ENCODE results near the gene KCTD14.
"Not testable (repeated sequence)": the region's sequence is repeated elsewhere in the genome, so short reads cannot be mapped to it uniquely, and the experiment has no call there.

Gene KCTD14

GRCh38 chr11:78045851-78046485 is 22.9 kb upstream of the KCTD14 start:
- DNase-seq, result peak; percentile 82

DNA sequence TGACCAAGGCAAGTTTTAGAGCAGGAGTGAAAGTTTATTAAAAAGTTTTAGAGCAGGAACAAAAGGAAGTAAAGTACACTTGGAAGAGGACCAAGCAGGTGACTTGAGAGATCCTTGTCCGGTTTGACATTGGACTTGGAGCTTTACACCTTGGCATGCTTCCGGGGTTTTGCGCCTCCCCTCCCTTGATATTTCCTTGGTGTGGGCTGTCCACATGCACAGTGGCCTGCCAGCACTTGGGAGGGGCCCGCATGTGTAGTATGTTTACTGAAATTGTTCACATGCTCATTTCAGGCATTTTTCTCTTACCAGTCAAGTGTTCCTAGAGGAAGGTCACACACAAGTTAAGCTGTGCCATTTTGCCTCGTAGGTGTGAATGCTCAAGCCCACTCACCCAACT is 21.6 kb upstream of the KCTD14 start:
- no peak for DNase-seq

DNA sequence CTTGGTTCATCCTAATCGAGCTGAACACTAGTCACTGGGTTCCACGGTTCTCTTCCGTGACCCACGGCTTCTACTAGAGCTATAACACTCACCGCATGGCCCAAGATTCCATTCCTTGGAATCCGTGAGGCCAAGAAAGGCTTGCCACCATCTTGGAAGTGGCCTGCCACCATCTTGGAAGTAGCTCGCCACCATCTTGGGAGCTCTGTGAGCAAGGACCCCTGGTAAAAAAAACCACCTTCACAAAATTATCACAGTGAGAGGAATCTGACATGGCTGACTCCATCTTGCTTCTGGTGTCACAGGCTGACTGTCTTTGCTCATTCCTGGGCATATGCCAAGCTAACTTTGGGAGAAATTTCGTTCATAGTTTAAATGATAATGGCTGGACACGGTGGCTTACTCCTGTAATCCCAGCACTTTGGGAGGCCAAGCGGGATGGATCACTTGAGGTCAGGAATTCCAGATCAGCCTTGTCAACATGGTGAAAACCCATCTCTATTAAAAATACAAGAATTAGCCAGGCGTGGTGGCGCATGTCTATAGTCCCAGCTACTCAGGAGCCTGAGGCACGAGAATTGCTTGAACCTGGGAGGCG is 18.9 kb upstream of the KCTD14 start:
- no peak for DNase-seq

DNA sequence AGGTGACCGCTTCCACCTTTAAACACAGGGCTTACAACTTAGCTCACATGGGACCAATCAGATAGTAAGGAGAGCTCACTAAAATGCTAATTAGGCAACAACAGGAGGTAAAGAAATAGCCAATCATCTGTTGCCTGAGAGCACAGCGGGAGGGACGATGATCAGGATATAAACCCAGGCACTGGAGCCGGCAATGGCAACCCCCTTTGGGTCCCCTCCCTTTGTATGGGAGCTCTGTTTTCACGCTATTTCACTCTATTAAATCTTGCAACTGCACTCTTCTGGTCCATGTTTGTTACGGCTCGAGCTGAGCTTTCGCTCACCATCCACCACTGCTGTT is 18.3 kb upstream of the KCTD14 start:
- not testable (repeated sequence) for DNase-seq

DNA sequence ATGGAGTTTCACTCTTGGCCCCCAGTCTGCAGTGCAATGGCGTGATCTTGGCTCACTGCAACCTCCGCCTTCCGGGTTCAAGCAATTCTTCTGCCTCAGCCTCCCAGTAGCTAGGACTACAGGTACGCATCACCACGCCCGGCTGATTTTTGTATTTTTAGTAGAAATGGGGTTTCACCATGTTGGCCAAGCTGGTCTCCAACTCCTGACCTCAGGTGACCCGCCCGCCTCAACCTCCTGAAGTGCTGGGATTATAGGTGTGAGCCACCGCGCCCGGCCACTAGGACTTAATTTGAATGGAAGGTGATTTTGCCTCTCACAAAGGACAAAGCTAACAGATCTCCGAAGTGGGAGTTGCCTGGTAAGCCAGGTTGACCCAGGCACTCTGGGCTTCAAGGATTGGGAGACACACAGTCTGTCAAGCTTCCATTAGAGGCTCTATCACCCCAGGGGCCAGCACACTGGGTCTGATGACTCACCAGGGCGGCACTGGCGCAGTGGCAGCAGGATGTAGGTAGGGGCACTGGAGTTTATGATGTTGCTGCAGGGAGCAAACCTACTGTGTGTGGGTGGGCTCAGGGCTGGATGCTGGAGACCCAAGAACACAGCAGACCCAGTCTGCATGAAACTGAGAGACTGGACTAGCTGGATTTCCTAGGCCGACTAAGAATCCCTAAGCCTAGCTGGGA is 17.8 kb upstream of the KCTD14 start:
- no peak for DNase-seq

DNA sequence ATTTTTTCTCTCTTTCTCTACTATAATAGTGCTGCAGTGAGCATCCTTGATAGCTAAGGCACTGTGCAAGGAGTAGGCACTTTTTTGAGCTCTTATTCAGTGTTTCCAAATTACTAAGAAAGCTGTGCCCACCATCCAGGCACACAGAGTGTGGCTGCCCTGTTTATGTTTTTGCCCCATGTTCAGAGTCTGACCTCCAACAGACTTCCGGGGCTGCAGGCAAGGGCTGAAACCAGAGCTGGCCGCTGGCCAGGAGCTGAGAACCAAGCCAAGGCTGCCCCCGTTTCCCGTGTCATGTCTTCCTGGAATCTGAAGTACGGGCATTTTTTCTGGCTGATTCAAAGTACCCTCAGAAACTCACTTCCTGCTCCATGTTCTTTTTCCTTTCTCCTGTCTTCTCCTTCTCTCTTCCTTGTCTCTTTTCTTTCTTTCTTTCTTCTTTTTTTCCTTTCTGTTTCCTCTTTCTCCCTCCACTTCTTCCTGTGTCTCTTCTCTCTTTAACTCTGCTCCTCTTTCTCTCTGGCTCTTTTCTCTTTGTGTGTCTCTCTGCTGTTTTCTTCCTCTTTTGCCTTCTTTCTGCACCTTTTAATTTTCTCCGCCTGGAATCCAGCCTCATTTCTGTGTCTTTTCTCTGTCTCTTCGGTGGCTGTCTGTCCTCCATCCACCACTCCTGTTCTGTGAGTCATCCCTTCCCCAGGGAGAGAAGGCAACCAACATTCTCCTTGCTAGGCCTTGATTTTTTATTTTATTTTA is 17.0 kb upstream of the KCTD14 start:
- DNase-seq, result peak; percentile 83

DNA sequence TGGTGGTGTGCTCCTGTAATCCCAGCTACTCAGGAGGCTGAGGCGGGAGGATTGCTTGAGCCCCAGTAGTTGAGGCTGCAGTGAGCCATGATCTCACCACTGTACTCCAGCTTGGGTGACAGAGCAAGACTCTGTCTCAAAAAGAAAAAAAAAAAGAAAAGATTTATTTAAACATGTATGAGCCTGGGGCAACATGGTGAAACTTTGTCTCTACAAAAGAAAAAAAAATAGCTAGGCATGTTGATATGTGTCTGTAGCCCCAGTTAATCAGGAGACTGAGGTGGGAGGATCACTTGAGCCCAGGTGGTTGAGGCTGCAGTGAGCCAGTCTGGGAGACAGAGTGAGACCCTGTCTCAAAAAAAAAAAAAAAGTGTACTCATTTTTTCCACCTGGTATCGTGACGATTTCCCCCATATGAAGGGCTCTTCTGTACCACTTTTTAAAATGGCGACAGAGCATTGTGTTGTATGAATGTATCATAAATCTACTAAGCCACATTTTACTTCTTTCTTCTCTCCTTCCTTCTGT is 16.4 kb upstream of the KCTD14 start:
- DNase-seq, result peak; percentile 73

- DNase-seq, result no peak
Measured at GRCh38 chr11:78038697-78039313, 15.7 kb upstream of the KCTD14 start.

GRCh38 chr11:78037825-78038620 is 14.9 kb upstream of the KCTD14 start:
- DNase-seq, result no peak

- DNase-seq, result no peak
Measured at GRCh38 chr11:78037056-78037455, 14.0 kb upstream of the KCTD14 start.

- no peak for DNase-seq
Measured at GRCh38 chr11:78036313-78036712, 13.2 kb upstream of the KCTD14 start.

DNA sequence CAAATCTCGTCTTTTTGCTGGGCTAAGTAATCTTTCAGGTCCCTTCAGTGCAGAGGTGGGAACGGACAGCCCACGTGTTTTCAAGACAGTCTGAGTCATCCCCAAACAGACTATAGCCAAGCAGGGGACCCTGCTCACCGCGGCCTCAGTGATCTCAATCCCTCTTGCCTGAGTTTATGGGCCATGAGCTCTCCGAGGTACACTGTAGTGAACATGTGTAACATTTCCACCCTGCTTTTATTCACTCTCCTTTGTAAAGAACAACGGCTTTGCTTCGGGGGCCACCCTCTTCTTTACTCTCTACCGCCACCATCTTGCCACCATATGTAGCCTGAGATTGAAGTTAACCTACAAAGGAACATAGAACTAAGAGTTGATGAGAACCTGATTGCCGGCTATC is 11.5 kb upstream of the KCTD14 start:
- DNase-seq, result no peak

DNA sequence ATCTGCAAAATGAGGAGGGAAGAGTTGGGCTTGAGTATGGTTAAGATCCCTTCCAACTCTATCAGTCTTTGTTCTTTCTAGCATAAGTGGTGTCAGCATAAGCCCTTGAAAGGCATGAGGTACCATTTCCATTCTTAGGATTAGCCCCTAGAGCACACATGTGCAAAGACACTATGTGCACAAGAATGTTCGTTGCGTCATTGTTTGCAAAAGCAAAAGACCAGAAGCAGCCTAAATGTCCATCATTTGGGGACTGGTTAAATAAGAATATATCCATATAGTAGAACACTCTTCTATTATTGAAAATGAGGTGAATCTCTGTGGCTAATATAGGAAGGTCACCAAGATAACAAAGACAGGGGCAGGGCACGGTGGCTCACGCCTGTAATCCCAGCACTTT is 10.0 kb upstream of the KCTD14 start:
- DNase-seq, result no peak

DNA sequence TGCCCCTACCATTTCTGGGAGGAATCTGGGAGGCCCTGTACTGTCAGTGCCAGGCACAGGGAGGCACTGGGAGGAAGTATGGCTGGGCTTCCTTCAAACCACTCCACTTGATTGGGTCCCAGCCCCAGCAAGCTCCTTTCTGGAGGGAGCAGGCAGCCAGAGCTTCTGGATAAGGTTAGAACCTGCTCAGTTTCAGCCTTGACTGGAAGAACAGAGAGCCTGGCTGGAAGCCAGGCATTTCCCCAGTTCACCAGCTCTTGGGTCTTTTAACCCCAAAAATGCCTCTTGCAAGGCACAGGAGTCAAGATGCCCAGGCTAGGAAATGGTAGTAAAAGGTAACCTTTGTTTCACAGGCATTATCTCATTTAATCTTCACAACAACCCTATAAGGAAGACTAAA is 9.0 kb upstream of the KCTD14 start:
- no peak for DNase-seq

DNA sequence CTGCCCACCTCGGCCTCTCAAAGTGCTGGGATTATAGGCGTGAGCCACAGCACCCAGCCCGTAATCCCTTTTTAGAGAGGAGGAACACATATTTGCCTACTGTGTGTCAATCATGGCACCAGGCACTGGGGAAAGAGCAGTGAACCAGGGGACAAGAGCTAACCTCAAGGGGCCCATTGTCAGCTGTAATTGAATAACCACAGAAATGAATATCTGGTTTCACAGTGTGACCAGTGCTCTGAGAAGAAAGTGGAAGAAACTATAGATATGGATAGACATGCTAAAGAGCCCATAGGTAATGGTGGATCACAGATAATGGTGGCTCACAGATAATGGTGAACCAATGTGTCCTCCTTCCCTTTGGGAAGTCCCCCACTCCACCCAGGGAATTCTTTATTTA is 8.6 kb upstream of the KCTD14 start:
- no peak for DNase-seq

GRCh38 chr11:78030429-78031325 is 7.6 kb upstream of the KCTD14 start:
- peak; percentile 19 for DNase-seq

- DNase-seq, result not testable (repeated sequence)
Measured at GRCh38 chr11:78028423-78028822, 5.3 kb upstream of the KCTD14 start.

GRCh38 chr11:78027759-78028158 is 4.7 kb upstream of the KCTD14 start:
- DNase-seq, result no peak

DNA sequence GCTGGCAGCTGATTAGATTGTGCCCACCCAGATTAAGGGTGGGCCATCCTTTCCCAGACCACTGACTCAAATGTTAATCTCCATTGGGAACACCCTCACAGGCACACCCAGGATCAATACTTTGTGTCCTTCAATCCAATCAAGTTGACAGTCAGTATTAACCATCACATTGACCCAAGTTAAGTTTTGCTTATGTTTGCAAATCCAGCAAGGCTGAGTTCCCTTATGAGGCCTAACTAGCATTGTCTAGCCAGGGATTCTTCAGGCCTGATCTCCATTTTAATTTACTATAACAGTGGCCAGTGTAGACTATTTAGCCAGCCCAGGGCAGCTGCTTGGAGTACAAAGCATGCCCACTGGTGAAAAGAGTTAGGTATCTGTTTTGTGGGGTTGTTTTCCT is 2.3 kb upstream of the KCTD14 start:
- DNase-seq, result no peak

- DNase-seq, result no peak
Measured at GRCh38 chr11:78023426-78023825, 350 bp upstream of the KCTD14 start.

GRCh38 chr11:78021611-78022010 is 1.5 kb downstream of the KCTD14 start:
- no peak for DNase-seq

Data from KG1 (cell line).